Erythroblast (primary cell): Measurements from ENCODE around the gene PARD3.

Source experiments
- GATA1 ChIP-seq: IDR thresholded peaks from 2 replicates; pipeline ENCODE4 v1.6.1; 2011; ENCODE audit warnings: low read depth, mild to moderate bottlenecking, control low read depth, low read length, moderate library complexity
- POLR2A ChIP-seq: IDR thresholded peaks from 2 replicates; pipeline ENCODE4 v1.6.1; 2011; ENCODE audit warnings: mild to moderate bottlenecking, low read length

DNA sequence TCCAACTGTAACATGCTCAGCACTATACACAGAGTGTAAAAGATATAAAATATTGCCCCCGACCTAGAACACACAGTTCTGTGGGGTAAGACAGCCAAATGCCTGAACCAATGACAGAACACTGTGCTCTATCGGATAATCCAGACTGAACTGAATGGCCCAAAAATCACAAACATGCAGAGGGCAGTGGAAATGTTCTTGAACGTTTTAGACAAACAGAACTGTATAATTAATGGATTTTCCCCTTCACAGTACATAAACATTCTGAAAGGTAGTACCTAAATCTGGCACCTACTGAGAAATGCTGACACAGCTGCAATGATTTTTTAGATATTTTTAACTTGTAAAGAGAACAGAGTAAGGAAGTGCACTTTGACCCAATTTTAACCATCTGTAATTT lies 33.4 kb downstream of the PARD3 start:
- TF ChIP-seq POLR2A (no peak), GATA1 (no peak)
